Measurements from ENCODE around the gene PLSCR3.

PLSCR3 gene

GRCh38 chr17:7361906-7362305 is 32.4 kb downstream of the PLSCR3 start:
- no peaks in the 10 kb centered on the region for H3F3A ChIP-seq (ENCODE audit: insufficient read depth, low read length)
- H3K9ac ChIP-seq (ENCODE audit: low read length): no peak overlapping the region
- H3K27me3 ChIP-seq (ENCODE audit: insufficient read depth, low read length): peaks cover 10% of the 10 kb centered on the region; the same call in 1 of the 2 replicates
- no peaks in the 10 kb centered on the region for H3K79me2 ChIP-seq (ENCODE audit: insufficient read depth, low read length)
- no peak for TF ChIP-seq CTCF (IDR thresholded peaks at IDR 0.05; ENCODE audit: low read length)
- no peak overlapping the region for H3K4me2 ChIP-seq (ENCODE audit: low read length)
- no peak overlapping the region for H2AFZ ChIP-seq (ENCODE audit: low read length)
- H3K4me1 ChIP-seq (ENCODE audit: insufficient read depth, low read length, severe bottlenecking): no peaks in the 10 kb centered on the region
- no peaks in the 10 kb centered on the region for H3K9me2 ChIP-seq (ENCODE audit: low read depth, low read length)
- no peaks in the 10 kb centered on the region for H3K9me3 ChIP-seq (ENCODE audit: low read length)
- H3K4me3 ChIP-seq (ENCODE audit: low read depth, low read length, poor library complexity, severe bottlenecking): no peak overlapping the region
- no peaks in the 10 kb centered on the region for H3K36me3 ChIP-seq (ENCODE audit: insufficient read depth, low read length)
- no peaks in the 10 kb centered on the region for H4K20me1 ChIP-seq (ENCODE audit: insufficient read depth, low read length)
- H3K27ac ChIP-seq (ENCODE audit: low read depth, low read length, poor library complexity, severe bottlenecking): no peak overlapping the region

- H3K36me3 ChIP-seq (ENCODE audit: insufficient read depth, low read length): no peaks in the 10 kb centered on the region
- no peak overlapping the region for H2AFZ ChIP-seq (ENCODE audit: low read length)
- no peak overlapping the region for H3K4me2 ChIP-seq (ENCODE audit: low read length)
- H3K4me3 ChIP-seq (ENCODE audit: low read depth, low read length, poor library complexity, severe bottlenecking): no peak overlapping the region
- no peak for TF ChIP-seq CTCF (IDR thresholded peaks at IDR 0.05; ENCODE audit: low read length)
- TF ChIP-seq EZH2 (IDR thresholded peaks at IDR 0.05; ENCODE audit: borderline replicate concordance, low read length): no peak
- H3K9me3 ChIP-seq (ENCODE audit: low read length): no peaks in the 10 kb centered on the region
- H3K27ac ChIP-seq (ENCODE audit: low read depth, low read length, poor library complexity, severe bottlenecking): no peak overlapping the region
- H3K27me3 ChIP-seq (ENCODE audit: insufficient read depth, low read length): peaks cover 5% of the 10 kb centered on the region; the same call in 1 of the 2 replicates
- H3K4me1 ChIP-seq (ENCODE audit: insufficient read depth, low read length, severe bottlenecking): peaks cover 8% of the 10 kb centered on the region
- H4K20me1 ChIP-seq (ENCODE audit: insufficient read depth, low read length): no peaks in the 10 kb centered on the region
- no peak overlapping the region for H3K9ac ChIP-seq (ENCODE audit: low read length)
- H3K9me2 ChIP-seq (ENCODE audit: low read depth, low read length): no peaks in the 10 kb centered on the region
- no peaks in the 10 kb centered on the region for H3K79me2 ChIP-seq (ENCODE audit: insufficient read depth, low read length)
- H3F3A ChIP-seq (ENCODE audit: insufficient read depth, low read length): no peaks in the 10 kb centered on the region
Observed at GRCh38 chr17:7357381-7357780, 36.9 kb downstream of the PLSCR3 start.

- H4K20me1 ChIP-seq (ENCODE audit: insufficient read depth, low read length): no peaks in the 10 kb centered on the region
- TF ChIP-seq EZH2 (IDR thresholded peaks at IDR 0.05; ENCODE audit: borderline replicate concordance, low read length) (no peak), CTCF (IDR thresholded peaks at IDR 0.05; ENCODE audit: low read length) (no peak)
- H3K36me3 ChIP-seq (ENCODE audit: insufficient read depth, low read length): no peaks in the 10 kb centered on the region
- H3K4me2 ChIP-seq (ENCODE audit: low read length): no peak overlapping the region
- H3F3A ChIP-seq (ENCODE audit: insufficient read depth, low read length): no peaks in the 10 kb centered on the region
- no peaks in the 10 kb centered on the region for H3K9me2 ChIP-seq (ENCODE audit: low read depth, low read length)
- H3K4me3 ChIP-seq (ENCODE audit: low read depth, low read length, poor library complexity, severe bottlenecking): no peak overlapping the region
- H3K4me1 ChIP-seq (ENCODE audit: insufficient read depth, low read length, severe bottlenecking): peaks cover 13% of the 10 kb centered on the region
- H2AFZ ChIP-seq (ENCODE audit: low read length): no peak overlapping the region
- no peak overlapping the region for H3K27ac ChIP-seq (ENCODE audit: low read depth, low read length, poor library complexity, severe bottlenecking)
- H3K9me3 ChIP-seq (ENCODE audit: low read length): no peaks in the 10 kb centered on the region
- no peak overlapping the region for H3K9ac ChIP-seq (ENCODE audit: low read length)
- H3K27me3 ChIP-seq (ENCODE audit: insufficient read depth, low read length): peaks cover 5% of the 10 kb centered on the region; the same call in 1 of the 2 replicates
- H3K79me2 ChIP-seq (ENCODE audit: insufficient read depth, low read length): no peaks in the 10 kb centered on the region
Observed at GRCh38 chr17:7356756-7357155, 37.6 kb downstream of the PLSCR3 start.

Data from OCI-LY1 (cell line).